ENCODE data around the gene ZNF444.
"Not testable (repeated sequence)": the region's sequence is repeated elsewhere in the genome, so short reads cannot be mapped to it uniquely, and the experiment has no call there.

The ZNF444 gene

DNA sequence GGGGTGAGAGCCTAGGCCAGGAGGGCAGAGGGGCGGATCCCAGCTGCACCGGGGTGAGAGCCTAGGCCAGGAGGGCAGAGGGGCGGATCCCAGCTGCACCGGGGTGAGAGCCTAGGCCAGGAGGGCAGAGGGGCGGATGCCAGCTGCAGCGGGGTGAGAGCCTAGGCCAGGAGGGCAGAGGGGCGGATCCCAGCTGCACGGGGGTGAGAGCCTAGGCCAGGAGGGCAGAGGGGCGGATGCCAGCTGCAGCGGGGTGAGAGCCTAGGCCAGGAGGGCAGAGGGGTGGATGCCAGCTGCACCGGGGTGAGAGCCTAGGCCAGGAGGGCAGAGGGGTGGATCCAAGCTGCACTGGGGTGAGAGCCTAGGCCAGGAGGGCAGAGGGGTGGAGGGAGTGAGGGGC, 35.2 kb downstream of the ZNF444 start:
- DNase-seq (ENCODE audit: low read depth), result not testable (repeated sequence)

DNA sequence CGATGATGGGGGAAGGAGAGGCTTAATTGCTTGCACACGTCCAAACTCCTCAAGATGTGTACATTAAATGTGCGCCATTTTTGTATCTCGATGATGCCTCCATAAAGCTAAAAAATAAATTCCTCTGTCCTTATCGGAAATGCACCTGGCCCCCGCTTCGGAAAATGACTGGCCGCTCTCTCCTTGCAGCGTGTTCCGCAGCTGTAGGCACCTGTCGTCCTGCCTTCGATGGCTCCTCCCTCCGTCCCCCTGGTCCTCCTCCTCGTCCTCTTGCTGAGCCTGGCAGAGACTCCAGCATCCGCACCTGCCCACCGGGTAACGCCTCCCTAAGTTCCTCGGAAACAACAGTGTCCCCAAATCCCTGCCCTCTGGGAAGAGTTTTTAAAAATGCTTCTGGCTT, 35.8 kb downstream of the ZNF444 start:
- no peak for DNase-seq (ENCODE audit: low read depth)

DNA sequence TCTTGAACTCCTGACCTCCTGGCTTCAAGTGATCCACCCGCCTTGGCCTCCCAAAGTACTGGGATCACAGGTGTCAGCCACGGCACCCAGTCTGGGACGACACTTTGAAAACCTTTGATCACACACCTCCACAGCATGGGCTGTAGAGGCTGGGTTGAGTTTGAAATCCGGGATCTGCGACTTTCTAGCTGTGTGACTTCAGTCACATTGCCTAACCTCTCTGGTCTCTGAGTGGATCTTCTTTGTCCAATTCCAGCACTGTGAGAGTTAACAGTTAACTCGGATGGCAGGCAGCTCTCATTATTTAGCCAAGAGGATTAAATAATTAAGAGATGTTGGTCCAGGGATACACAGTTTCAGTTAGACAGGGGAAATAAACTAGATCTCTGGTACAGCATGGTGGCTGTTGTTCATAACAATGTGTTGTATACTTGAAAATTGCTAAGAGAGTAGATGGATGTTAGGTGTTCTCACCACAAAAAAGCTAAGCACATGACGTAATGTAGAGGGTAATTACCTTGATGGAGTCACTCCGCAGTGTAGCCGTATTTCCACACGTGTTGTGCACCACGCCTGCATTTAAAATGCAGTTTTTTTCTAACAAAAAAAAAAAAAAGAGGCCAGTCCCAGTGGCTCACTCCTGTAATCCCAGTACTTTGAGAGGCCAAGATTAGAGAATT, 36.6 kb downstream of the ZNF444 start:
- DNase-seq (ENCODE audit: low read depth), result no peak

DNA sequence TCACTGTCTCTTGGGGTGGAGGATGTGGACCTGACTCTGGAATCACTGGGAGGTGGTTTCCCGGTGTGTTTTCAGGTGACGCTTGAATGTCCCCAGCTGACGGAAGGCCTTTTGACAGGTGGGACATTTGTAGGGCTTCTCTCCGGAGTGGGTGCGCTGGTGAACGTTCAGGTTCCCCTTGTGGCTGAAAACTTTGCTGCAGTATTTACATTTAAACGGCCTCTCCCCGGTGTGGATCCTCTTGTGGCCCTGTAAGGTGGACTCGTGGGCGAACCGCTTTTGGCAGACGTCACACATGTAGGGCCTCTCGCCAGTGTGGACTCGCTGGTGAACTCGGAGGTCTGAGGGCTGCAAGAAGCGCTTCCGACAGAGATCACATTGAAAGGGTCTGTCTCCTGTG, 48.7 kb downstream of the ZNF444 start:
- DNase-seq (ENCODE audit: low read depth), result no peak

DNA sequence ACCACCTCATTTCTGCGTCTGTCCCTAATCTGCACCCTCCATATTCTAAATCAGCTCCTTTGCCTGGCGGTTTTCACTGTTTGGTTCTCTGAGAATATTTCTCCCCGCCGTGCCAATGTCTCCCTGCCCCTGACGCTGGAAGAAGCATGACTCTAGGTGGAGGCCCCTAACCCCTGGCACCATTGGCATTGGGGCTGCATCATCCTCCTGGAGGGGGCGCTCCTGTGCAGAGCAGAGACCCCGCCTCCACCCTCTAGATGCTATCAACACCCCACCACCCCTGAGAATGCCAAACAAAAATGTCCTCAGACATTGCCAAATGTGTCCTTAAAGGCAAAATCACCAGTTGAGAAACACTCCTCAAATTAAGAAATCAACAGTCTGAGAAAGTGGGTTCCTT, 50.0 kb downstream of the ZNF444 start:
- DNase-seq (ENCODE audit: low read depth), result no peak

DNA sequence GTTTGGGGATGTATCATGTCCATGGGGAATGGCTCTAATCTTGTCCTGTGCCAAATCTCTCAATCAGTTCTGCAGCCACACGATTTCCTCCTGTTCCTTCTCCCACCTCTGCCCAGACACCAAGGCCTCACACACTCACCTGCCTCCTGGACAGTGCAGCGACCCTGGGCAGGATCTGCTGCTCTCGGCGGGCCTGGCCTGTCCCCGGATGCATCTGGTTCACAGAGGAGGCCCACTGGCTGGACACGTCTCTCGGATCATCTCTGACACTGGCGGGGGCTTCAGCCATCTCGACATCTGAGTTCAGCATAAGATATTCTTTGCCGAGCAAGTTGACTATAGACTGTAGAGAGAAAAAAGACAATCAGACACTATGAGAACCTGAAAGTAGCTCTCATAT, 50.6 kb downstream of the ZNF444 start:
- DNase-seq (ENCODE audit: low read depth), result no peak

DNA sequence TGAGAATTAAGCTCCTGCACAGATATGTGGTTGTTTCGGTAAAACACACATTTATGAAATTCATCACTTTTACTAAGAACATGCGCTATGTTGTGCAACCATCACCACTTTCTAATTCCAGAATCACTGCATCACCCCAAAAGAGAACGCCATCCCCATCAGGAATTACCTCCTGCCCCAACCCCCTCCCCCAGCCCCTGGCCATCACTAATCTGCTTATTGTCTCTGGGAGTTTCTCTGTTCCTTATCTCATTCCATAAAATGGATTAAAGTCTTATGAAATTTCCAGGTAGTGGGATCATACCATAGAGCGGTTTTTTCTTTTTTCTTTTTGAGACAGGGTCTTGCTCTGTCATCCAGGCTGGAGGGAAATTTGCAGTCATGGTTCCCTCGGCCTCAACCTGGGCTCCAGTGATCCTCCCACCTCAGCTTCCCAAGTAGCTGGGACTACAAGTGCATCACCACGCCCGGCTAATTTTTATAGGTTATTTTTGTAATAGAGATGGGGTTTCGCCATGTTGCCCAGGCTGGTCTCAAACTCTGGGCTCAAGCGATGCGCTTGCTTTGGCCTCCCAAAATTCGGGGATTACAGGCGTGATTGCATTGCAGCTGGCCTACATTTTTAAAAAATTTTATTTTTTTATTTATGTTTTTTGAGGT, 53.0 kb downstream of the ZNF444 start:
- DNase-seq (ENCODE audit: low read depth), result no peak

DNA sequence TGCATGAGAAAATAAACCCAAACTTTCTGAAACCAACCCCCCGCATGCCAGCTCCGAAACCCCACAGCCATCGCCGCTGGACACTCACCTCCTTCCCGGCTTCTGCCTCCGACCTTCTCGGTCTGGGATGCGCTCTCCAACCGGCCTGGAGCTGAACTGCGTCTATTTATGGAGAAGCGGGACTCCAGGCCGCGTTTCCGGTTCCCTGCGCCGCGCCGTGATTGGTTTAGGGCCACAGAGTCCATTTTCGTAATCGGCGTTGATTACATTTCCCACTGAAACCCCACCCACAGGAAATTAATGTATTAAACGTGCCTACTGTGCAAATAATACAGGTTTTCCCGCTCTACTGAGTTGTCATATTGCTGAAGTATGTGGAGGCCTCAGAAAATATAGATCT, 56.6 kb downstream of the ZNF444 start, which contains the start of gene ZSCAN5B:
TSS of gene ZSCAN5B (minus strand) at position 138 of the 400 bp plus-strand sequence. CDS start 4,731 bp downstream, outside the sequence.
- not testable (repeated sequence) for DNase-seq (ENCODE audit: low read depth)

DNA sequence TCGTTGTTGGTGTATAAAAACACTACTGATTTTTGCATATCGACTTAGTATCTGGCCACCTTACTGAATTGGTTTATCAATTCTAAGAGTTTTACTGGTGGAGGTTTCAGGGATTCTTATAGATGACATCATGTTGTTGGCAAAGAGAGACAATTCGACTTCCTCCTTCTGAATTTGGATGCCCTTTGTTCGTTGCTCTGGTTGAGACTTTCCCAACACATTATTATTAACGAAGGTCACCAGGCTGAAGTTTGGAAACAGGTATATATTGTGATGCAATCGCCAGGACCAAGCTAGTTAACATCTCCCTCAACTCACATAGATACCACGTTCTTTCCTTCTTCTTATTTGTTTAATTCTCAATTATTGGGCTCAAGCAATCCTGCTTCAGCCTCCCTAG, 58.6 kb downstream of the ZNF444 start:
- DNase-seq (ENCODE audit: low read depth), result no peak

DNA sequence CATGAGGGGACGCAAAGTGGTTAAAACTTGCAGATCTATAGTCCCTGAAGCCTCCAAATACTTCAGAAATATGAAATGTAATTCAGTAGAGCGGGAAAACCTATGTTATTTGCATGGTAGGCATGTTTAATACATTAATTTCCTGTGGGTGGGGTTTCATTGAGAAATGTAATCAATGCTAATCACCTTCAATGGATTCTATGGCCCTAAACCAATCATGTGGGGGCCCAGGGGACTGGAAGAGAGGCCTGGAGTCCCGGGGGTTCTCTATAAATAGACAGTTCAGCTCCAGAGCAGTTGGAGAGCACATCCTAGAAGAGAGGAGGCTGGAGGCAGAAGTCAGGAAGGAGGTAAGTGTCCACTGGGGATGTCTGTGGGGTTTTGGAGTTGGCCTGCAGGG, 60.9 kb downstream of the ZNF444 start, which contains the start of gene ZSCAN5C:
TSS of gene ZSCAN5C (plus strand) at position 301 of the 400 bp plus-strand sequence. CDS start 3,641 bp downstream, outside the sequence.
- DNase-seq (ENCODE audit: low read depth), result no peak

DNA sequence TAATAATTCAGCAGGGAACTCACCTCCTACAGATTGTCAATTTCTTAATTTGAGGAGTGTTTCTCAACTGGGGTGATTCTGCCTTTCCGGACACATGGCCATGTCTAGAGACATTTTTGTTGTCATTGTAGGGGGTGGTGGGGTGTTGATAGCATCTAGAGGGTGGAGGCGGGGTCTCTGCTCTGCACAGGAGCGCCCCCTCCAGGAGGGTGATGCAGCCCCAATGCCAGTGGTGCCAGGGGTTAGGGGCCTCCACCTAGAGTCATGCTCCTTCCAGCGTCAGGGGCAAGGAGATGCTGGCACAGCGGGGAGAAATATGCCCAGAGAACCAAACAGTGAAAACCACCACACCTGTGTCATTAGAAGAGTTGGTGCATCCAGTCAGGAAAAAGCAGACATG, 66.5 kb downstream of the ZNF444 start:
- not testable (repeated sequence) for DNase-seq (ENCODE audit: low read depth)

DNA sequence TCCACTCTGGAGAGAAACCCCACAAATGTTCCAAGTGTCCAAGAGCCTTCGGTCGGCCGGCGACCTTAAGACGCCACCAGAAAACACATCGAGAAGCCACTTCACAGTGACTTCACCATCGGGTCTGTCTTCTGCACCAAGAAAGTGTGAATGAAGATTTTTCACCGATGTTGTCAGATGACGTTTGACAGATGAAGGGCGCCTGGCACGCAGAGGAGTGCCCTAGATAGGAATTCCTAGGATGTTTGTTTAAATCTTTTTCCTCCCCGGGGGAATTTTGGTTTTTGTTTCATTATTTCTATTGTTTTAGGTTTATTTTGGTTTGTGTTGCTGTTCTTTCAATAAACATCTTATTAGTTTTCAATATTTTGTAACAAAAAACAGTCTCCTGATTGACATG, 68.0 kb downstream of the ZNF444 start:
- no peak for DNase-seq (ENCODE audit: low read depth)

DNA sequence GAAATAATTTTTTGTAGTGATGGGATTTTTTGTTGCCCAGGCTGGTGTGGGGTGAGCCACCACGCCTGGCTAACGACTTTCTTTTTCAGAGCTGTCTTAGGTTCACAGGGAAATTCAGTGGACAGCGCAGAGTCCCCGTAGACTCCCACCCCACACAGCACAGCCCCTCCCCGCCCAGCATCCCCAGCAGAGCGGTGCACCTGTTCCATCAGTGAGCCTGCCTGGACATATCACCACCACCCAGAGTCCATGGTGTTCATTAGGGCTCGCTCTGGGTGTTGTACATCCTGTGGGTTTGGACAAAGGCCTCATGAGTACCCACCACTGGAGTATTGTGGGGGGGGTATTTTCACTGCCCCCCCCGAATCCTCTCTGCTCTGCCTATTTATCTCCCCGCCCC, 68.9 kb downstream of the ZNF444 start:
- DNase-seq (ENCODE audit: low read depth), result not testable (repeated sequence)
